SK-N-SH treated with all-trans-retinoic acid at 6 μM for 48 hours (cell line): ENCODE measurements around the gene CYTH4.

ENCODE experiments used
- ARNTL ChIP-seq: fragments of 450-650 bp; formaldehyde crosslinking; IDR thresholded peaks from 2 replicates; pipeline ENCODE4 v1.5.0; 2020; ENCODE audit warnings: low read depth, mild to moderate bottlenecking, moderate library complexity, borderline replicate concordance
- BACH2 ChIP-seq: fragments of 250-450 bp; sonication (Bioruptor Pico); IDR thresholded peaks from 2 replicates; pipeline ENCODE4 v1.9.0; 2021; ENCODE audit warnings: mild to moderate bottlenecking, borderline replicate concordance
- ISL1 ChIP-seq: fragments of 250-450 bp; sonication (Bioruptor Pico); IDR thresholded peaks from 2 replicates; pipeline ENCODE4 v2.1.2; 2022; ENCODE audit warnings: mild to moderate bottlenecking, moderate library complexity
- OSR1 ChIP-seq: fragments of 250-450 bp; sonication (Bioruptor Pico); IDR thresholded peaks from 2 replicates; pipeline ENCODE4 v1.8.0; 2022; ENCODE audit warnings: moderate library complexity, mild to moderate bottlenecking, inconsistent platforms
- RARB ChIP-seq: fragments of 250-450 bp; sonication (Bioruptor Pico); IDR thresholded peaks from 2 replicates; pipeline ENCODE4 v1.8.0; 2021; ENCODE audit warnings: mild to moderate bottlenecking, moderate library complexity
- SNAI2 ChIP-seq: fragments of 250-450 bp; sonication (Bioruptor Pico); IDR thresholded peaks from 2 replicates; pipeline ENCODE4 v1.5.0; 2020; ENCODE audit warnings: mild to moderate bottlenecking, moderate library complexity
- TCF4 ChIP-seq: fragments of 250-450 bp; sonication (Bioruptor Pico); IDR thresholded peaks from 2 replicates; pipeline ENCODE4 v1.8.0; 2021; ENCODE audit warnings: mild to moderate bottlenecking, moderate library complexity, borderline replicate concordance
- TOX ChIP-seq: fragments of 250-450 bp; sonication (Bioruptor Pico); IDR thresholded peaks from 2 replicates; pipeline ENCODE4 v1.8.0; 2021; ENCODE audit warnings: mild to moderate bottlenecking, moderate library complexity, borderline replicate concordance
- ZC3H10 ChIP-seq: fragments of 250-450 bp; sonication (Bioruptor Pico); IDR thresholded peaks from 2 replicates; pipeline ENCODE4 v1.5.1; 2021; ENCODE audit warnings: mild to moderate bottlenecking, moderate library complexity
- ZFP30 ChIP-seq: fragments of 450-650 bp; formaldehyde crosslinking; IDR thresholded peaks from 2 replicates; pipeline ENCODE4 v1.5.0; 2022; ENCODE audit warnings: mild to moderate bottlenecking, moderate library complexity
- TF ChIP-seq, protein P1 (sequence below): fragments of 250-450 bp; sonication (Bioruptor Pico); IDR thresholded peaks from 2 replicates; pipeline ENCODE4 v1.5.1; 2020; ENCODE audit warnings: low read depth, mild to moderate bottlenecking, moderate library complexity
- TF ChIP-seq, protein P2 (sequence below): fragments of 250-450 bp; sonication (Bioruptor Pico); IDR thresholded peaks from 2 replicates; pipeline ENCODE4 v1.5.1; 2021; ENCODE audit warnings: mild to moderate bottlenecking, moderate library complexity

DNA sequence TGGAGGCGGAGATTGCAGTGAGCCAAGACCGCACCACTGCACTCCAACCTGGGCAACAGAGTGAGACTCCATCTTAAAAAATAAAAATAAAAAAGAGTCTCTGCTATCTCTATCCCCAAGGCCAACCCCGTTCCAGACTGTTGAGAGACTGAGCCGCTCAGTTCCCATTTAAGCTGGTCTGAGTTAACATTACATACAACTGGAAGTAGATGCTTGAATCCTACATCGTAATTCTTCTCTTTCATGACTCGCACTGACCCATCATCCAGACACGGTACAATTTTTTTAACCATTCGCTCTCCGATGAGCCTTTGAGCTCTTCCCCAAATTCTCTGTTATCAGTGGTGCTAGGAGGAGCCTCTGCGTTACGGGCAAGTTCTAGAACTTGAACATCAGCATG is 4.9 kb upstream of the CYTH4 start:
- TF ChIP-seq, protein P1, sequence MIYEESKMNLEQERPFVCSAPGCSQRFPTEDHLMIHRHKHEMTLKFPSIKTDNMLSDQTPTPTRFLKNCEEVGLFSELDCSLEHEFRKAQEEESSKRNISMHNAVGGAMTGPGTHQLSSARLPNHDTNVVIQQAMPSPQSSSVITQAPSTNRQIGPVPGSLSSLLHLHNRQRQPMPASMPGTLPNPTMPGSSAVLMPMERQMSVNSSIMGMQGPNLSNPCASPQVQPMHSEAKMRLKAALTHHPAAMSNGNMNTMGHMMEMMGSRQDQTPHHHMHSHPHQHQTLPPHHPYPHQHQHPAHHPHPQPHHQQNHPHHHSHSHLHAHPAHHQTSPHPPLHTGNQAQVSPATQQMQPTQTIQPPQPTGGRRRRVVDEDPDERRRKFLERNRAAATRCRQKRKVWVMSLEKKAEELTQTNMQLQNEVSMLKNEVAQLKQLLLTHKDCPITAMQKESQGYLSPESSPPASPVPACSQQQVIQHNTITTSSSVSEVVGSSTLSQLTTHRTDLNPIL (CRISPR knock-in tag) = no peak
- no peak for TF ChIP-seq RARB (CRISPR knock-in tag)
- no peak for TF ChIP-seq TOX (CRISPR knock-in tag)
- no peak for TF ChIP-seq BACH2 (CRISPR knock-in tag)
- TF ChIP-seq, protein P2, sequence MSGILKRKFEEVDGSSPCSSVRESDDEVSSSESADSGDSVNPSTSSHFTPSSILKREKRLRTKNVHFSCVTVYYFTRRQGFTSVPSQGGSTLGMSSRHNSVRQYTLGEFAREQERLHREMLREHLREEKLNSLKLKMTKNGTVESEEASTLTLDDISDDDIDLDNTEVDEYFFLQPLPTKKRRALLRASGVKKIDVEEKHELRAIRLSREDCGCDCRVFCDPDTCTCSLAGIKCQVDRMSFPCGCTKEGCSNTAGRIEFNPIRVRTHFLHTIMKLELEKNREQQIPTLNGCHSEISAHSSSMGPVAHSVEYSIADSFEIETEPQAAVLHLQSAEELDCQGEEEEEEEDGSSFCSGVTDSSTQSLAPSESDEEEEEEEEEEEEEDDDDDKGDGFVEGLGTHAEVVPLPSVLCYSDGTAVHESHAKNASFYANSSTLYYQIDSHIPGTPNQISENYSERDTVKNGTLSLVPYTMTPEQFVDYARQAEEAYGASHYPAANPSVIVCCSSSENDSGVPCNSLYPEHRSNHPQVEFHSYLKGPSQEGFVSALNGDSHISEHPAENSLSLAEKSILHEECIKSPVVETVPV (CRISPR knock-in tag) = no peak
- no peak for TF ChIP-seq ZC3H10 (CRISPR knock-in tag)
- TF ChIP-seq SNAI2 (CRISPR knock-in tag) = no peak
- no peak for TF ChIP-seq ARNTL
- TF ChIP-seq ZFP30 (CRISPR knock-in tag) = no peak
- no peak for TF ChIP-seq ISL1 (CRISPR knock-in tag)
- no peak for TF ChIP-seq OSR1 (CRISPR knock-in tag)
- TF ChIP-seq TCF4 (CRISPR knock-in tag) = no peak
